Testis (tissue), 2 donors: ENCODE measurements around the gene PAF1.

Source experiments
- CTCF ChIP-seq, 3 experiments: fragments of 450-650 bp in 2 of 3; fragments of 200-600 bp in 1 of 3; sonication (generic) in 1 of 3; IDR thresholded peaks; one replicate each; pipeline ENCODE4 v1.5.1; 2016 to 2019; ENCODE audit warnings: antibody characterized with exemption in 3 of 3, mild to moderate bottlenecking in 2 of 3, moderate library complexity in 1 of 3
- POLR2A ChIP-seq: fragments of 450-650 bp; IDR thresholded peaks from one replicate; pipeline ENCODE4 v1.6.1; 2017; ENCODE audit warnings: antibody characterized with exemption, mild to moderate bottlenecking, moderate library complexity

- no peak for TF ChIP-seq CTCF (IDR thresholded peaks at IDR 0.05)
- TF ChIP-seq POLR2A = no peak
Observed at GRCh38 chr19:39413272-39413910, 22.5 kb upstream of the PAF1 start.
